Measurements from ENCODE around the gene COL13A1. TPM values are rescaled to one million over a fixed set of nuclear protein-coding genes. Genes with fewer than 3 reads are reported as not detected.

Gene COL13A1
- total RNA-seq, 4 donors from 2014 or later: 0.30 to 2.0 (median 0.86) TPM

- Histone ChIP-seq H3K4me1 (peaks cover 0 to 27% (median 5%) of the 10 kb centered on the region in 4 donors), H3K27ac (peak overlapping the region in 2 of 4 donors; percentile 50 to 55), H3K9me3 (no peaks in the 10 kb centered on the region), H3K4me3 (no peak overlapping the region), H3K27me3 (no peaks in the 10 kb centered on the region), H3K36me3 (no peaks in the 10 kb centered on the region)
- TF ChIP-seq EP300 (IDR thresholded peaks at IDR 0.05): no peak
- TF ChIP-seq POLR2A (IDR thresholded peaks at IDR 0.05): no peak
- TF ChIP-seq, protein P1, sequence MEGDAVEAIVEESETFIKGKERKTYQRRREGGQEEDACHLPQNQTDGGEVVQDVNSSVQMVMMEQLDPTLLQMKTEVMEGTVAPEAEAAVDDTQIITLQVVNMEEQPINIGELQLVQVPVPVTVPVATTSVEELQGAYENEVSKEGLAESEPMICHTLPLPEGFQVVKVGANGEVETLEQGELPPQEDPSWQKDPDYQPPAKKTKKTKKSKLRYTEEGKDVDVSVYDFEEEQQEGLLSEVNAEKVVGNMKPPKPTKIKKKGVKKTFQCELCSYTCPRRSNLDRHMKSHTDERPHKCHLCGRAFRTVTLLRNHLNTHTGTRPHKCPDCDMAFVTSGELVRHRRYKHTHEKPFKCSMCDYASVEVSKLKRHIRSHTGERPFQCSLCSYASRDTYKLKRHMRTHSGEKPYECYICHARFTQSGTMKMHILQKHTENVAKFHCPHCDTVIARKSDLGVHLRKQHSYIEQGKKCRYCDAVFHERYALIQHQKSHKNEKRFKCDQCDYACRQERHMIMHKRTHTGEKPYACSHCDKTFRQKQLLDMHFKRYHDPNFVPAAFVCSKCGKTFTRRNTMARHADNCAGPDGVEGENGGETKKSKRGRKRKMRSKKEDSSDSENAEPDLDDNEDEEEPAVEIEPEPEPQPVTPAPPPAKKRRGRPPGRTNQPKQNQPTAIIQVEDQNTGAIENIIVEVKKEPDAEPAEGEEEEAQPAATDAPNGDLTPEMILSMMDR (IDR thresholded peaks at IDR 0.05): peak in 4 of 5 experiments; percentile 20 to 49 (median 38)
- WGBS, 2 donors: 40 to 51% methylated on average over 10 of the region's 10 CpGs
- peak in 1 of 2 donors; percentile 39 for DNase-seq (ENCODE audit: low spot score in 2 of 2)
Measured at GRCh38 chr10:69901628-69902505, 100.2 kb downstream of the COL13A1 start.

- Histone ChIP-seq H3K27ac (no peak overlapping the region), H3K4me1 (peaks cover 0 to 27% (median 5%) of the 10 kb centered on the region in 4 donors), H3K9me3 (no peaks in the 10 kb centered on the region), H3K36me3 (no peaks in the 10 kb centered on the region), H3K27me3 (no peaks in the 10 kb centered on the region), H3K4me3 (no peak overlapping the region)
- 54 to 59% methylated on average over 6 to 7 of the region's 7 CpGs for WGBS, 2 donors
- TF ChIP-seq POLR2A (IDR thresholded peaks at IDR 0.05): no peak
- TF ChIP-seq, protein P1 (IDR thresholded peaks at IDR 0.05): no peak
- TF ChIP-seq EP300 (IDR thresholded peaks at IDR 0.05): no peak
- DNase-seq (ENCODE audit: low spot score in 2 of 2): no peak
Measured at GRCh38 chr10:69902835-69903535, 101.3 kb downstream of the COL13A1 start.

- Histone ChIP-seq H3K4me1 (peaks cover 0 to 27% (median 5%) of the 10 kb centered on the region in 4 donors), H3K36me3 (no peaks in the 10 kb centered on the region), H3K27ac (no peak overlapping the region), H3K9me3 (no peaks in the 10 kb centered on the region), H3K4me3 (no peak overlapping the region), H3K27me3 (no peaks in the 10 kb centered on the region)
- no peak for DNase-seq (ENCODE audit: low spot score in 2 of 2)
- WGBS, 2 donors: 98% methylated on average over 5 of the region's 5 CpGs
- TF ChIP-seq, protein P1 (IDR thresholded peaks at IDR 0.05): no peak
Measured at GRCh38 chr10:69904533-69904932, 102.8 kb downstream of the COL13A1 start.

GRCh38 chr10:69906425-69906824 is 104.7 kb downstream of the COL13A1 start:
- Histone ChIP-seq H3K27me3 (no peaks in the 10 kb centered on the region), H3K4me1 (peaks cover 0 to 31% (median 5%) of the 10 kb centered on the region in 4 donors), H3K9me3 (no peaks in the 10 kb centered on the region), H3K4me3 (no peak overlapping the region), H3K36me3 (no peaks in the 10 kb centered on the region), H3K27ac (no peak overlapping the region)
- DNase-seq (ENCODE audit: low spot score in 2 of 2): no peak
- TF ChIP-seq EP300 (IDR thresholded peaks at IDR 0.05) (no peak), POLR2A (IDR thresholded peaks at IDR 0.05) (no peak)
- TF ChIP-seq, protein P1 (IDR thresholded peaks at IDR 0.05): no peak
- WGBS, 2 donors: 96 to 97% methylated on average over 4 of the region's 4 CpGs

DNA sequence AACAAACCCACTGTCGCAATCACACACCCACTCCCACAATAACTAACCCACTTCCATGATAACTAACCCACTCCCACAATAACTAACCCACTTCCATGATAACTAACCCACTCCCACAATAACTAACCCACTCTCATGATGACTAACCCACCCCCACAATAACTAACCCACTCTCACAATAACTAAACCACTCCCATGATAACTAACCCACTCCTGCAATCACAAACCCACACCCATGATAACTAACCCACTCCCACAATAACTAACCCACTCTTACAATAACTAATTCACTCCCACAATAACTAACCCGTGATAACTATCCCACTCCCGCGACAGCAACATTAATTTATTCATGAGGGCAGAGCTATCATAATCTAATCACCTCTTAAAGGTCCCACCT is 105.8 kb downstream of the COL13A1 start:
- peaks cover 0 to 31% (median 3%) of the 10 kb centered on the region in 4 donors for H3K4me1 ChIP-seq
- no peaks in the 10 kb centered on the region for H3K27me3 ChIP-seq
- TF ChIP-seq EP300 (IDR thresholded peaks at IDR 0.05): no peak
- TF ChIP-seq POLR2A (IDR thresholded peaks at IDR 0.05): no peak
- TF ChIP-seq, protein P1 (IDR thresholded peaks at IDR 0.05): no peak
- H3K4me3 ChIP-seq: no peak overlapping the region
- H3K27ac ChIP-seq: no peak overlapping the region
- no peaks in the 10 kb centered on the region for H3K36me3 ChIP-seq
- no peak for DNase-seq (ENCODE audit: low spot score in 2 of 2)
- no peaks in the 10 kb centered on the region for H3K9me3 ChIP-seq
- 80 to 91% methylated on average over 4 of the region's 4 CpGs for WGBS, 2 donors
